K562 (cell line): ENCODE results near the gene FBXO21. TPM values are rescaled to one million over a fixed set of nuclear protein-coding genes. Genes with fewer than 3 reads are reported as not detected.

Experiments
- ATAC-seq: fragments of 200-7000 bp; cut with Tn5 transposase; 3 replicates; pipeline ENCODE4 v1.9.1; 2020; ENCODE audit warnings: moderate library complexity
- BruUV-seq: library from RNA; stranded (reverse); fragments of 400-500 nt; replicated peaks from 2 replicates; lab custom pipeline; 2021; lab: Mats Ljungman, UMichigan
- CTCF ChIA-PET: fragments of 300-600 bp; formaldehyde crosslinking; extraction: SDS; loops from one replicate; lab custom pipeline; 2021; ENCODE audit warnings: low intra/inter-chr PET ratio; lab: Yijun Ruan, JAX
- POLR2A ChIA-PET: fragments of 300-600, 350-650 bp; sonication (Branson Sonifier 250); formaldehyde crosslinking; extraction: SDS; loops from one replicate; lab custom pipeline; 2021; ENCODE audit warnings: antibody characterized with exemption, inconsistent platforms; lab: Yijun Ruan, JAX
- DNase-seq, 4 experiments: peaks; one replicate each; pipeline versions ENCODE4 v3.0.0 to v3.0.0-alpha.2; 2011 to 2018; ENCODE audit warnings: low spot score in 3 of 4, mixed read lengths in 3 of 4; ENCODE audit errors: extremely low read depth in 1 of 4
- FAIRE-seq: peaks from 2 replicates; lab custom pipeline; 2011; peaks lifted over from hg19 to GRCh38; lab: Jason Lieb, UNC
- H2AFZ ChIP-seq: 2 replicates; pipeline ENCODE4 v1.6.0; 2011; ENCODE audit warnings: low read depth, low read length, control low read depth, inconsistent platforms
- H3K27ac ChIP-seq: fragments of 200-600 bp; 3 replicates; pipeline ENCODE4 v1.8.0; 2011; ENCODE audit warnings: low read depth, mild to moderate bottlenecking, control low read depth, inconsistent platforms, low read length, moderate library complexity, mixed read lengths; ENCODE audit errors: extremely low read depth
- H3K27me3 ChIP-seq, 2 experiments: fragments of 300-600 bp in 1 of 2; 2 replicates in 1 of 2; 3 replicates in 1 of 2; pipeline versions ENCODE4 v1.6.0 to v1.8.0; 2011; ENCODE audit warnings: inconsistent platforms in 2 of 2, low read length in 2 of 2, mild to moderate bottlenecking in 1 of 2, mixed read lengths in 1 of 2, moderate library complexity in 1 of 2; ENCODE audit not compliant: control insufficient read depth in 2 of 2, insufficient read depth in 2 of 2
- H3K36me3 ChIP-seq: fragments of 300-600 bp; 3 replicates; pipeline ENCODE4 v1.8.0; 2011; ENCODE audit warnings: mild to moderate bottlenecking, low read length, inconsistent platforms; ENCODE audit not compliant: control insufficient read depth, insufficient read depth
- H3K4me1 ChIP-seq, 2 experiments: fragments of 200-600 bp in 1 of 2; replicated peaks in 1 of 2; 2 replicates in 1 of 2; 3 replicates in 1 of 2; pipeline versions ENCODE4 v1.5.1 to v1.8.0; 2011; ENCODE audit warnings: inconsistent platforms in 2 of 2, low read length in 2 of 2, mild to moderate bottlenecking in 1 of 2, mixed read lengths in 1 of 2, moderate library complexity in 1 of 2; ENCODE audit not compliant: control insufficient read depth in 2 of 2, insufficient read depth in 2 of 2
- H3K4me2 ChIP-seq: 2 replicates; pipeline ENCODE4 v1.6.1; 2011; ENCODE audit warnings: low read length, control low read depth, inconsistent platforms, mixed read lengths; ENCODE audit not compliant: insufficient read depth
- H3K4me3 ChIP-seq: fragments of 200-600 bp; sonication (generic), shearing (Covaris generic); 2 replicates; pipeline ENCODE4 v1.5.1; 2016; ENCODE audit warnings: control low read depth, inconsistent platforms
- H3K79me2 ChIP-seq: fragments of 200-600 bp; 3 replicates; pipeline ENCODE4 v1.8.0; 2011; ENCODE audit warnings: low read length, inconsistent platforms; ENCODE audit not compliant: control insufficient read depth, insufficient read depth
- H3K9ac ChIP-seq, 2 experiments: 2 replicates each; pipeline versions ENCODE4 v1.6.0 to v1.6.1; 2011; ENCODE audit warnings: low read depth in 2 of 2, low read length in 2 of 2, control low read depth in 1 of 2, inconsistent platforms in 1 of 2, mild to moderate bottlenecking in 1 of 2, mixed read lengths in 1 of 2; ENCODE audit not compliant: insufficient read depth in 1 of 2
- H3K9me1 ChIP-seq: one replicate; pipeline ENCODE4 v1.6.0; 2011; ENCODE audit warnings: inconsistent platforms, mild to moderate bottlenecking, low read length, moderate library complexity; ENCODE audit not compliant: control insufficient read depth, insufficient read depth
- H3K9me3 ChIP-seq: replicated peaks from 2 replicates; pipeline ENCODE4 v1.5.1; 2011; ENCODE audit warnings: low read depth, low read length, inconsistent platforms; ENCODE audit not compliant: control insufficient read depth, insufficient read depth
- H4K20me1 ChIP-seq: replicated peaks from 2 replicates; pipeline ENCODE4 v1.6.1; 2011; ENCODE audit warnings: low read length, inconsistent platforms, mixed read lengths; ENCODE audit not compliant: control insufficient read depth, insufficient read depth
- CLOCK ChIP-seq: fragments of 250-450 bp; sonication (Bioruptor Pico); IDR thresholded peaks from 2 replicates; pipeline ENCODE4 v1.4.0; 2020; ENCODE audit warnings: mild to moderate bottlenecking, moderate library complexity, borderline replicate concordance
- CREM ChIP-seq: IDR thresholded peaks from 2 replicates; pipeline ENCODE4 v1.6.1; 2014; ENCODE audit warnings: antibody characterized with exemption, low read depth
- WGBS: fragments of 100-300 bp; shearing (Covaris generic); methylation state at CpG from one replicate; pipeline ENCODE4 v1.1.6; 2016; ENCODE audit warnings: low coverage, mixed read lengths; ENCODE audit not compliant: insufficient coverage; ENCODE audit errors: missing lambda C conversion rate; 5-methylcytosine and 5-hydroxymethylcytosine counted together
- in situ Hi-C: fragments of 300-500 bp; cut with MboI; formaldehyde crosslinking; loops from 4 replicates; pipeline ENCODE4 v1.15.0; 2018; ENCODE audit warnings: inconsistent platforms, mixed read lengths
- intact Hi-C: fragments of 100-400 bp; cut with micrococcal nuclease; formaldehyde crosslinking; loops from 2 replicates; pipeline ENCODE4 v1.14.2; 2022
- polyA plus RNA-seq, 8 experiments: library from polyadenylated mRNA; depleted of rRNA in 4 of 8; stranded (reverse) in 5 of 8; unstranded in 3 of 8; fragments of >200 nt; fragmentation: Nextera tagmentation in 2 of 8; fragmentation: Illumina TruSeq in 1 of 8; extraction: Ambion mirVana in 2 of 8; extraction: Trizol in 1 of 8; gene quantifications; 2 replicates each; pipeline versions ENCODE4 v1.2.1 to v1.2.3, GENCODE V29; 2011 to 2014; ENCODE audit warnings: inconsistent platforms in 1 of 8, missing spikeins in 1 of 8
- total RNA-seq, 7 experiments: library from RNA; depleted of rRNA in 6 of 7; stranded (reverse); fragments of >200 nt in 6 of 7; fragmentation: Illumina TruSeq in 2 of 7; extraction: Trizol in 2 of 7; gene quantifications; 2 replicates each; pipeline versions ENCODE4 v1.2.1 to v1.2.3, GENCODE V29; 2011 to 2021; ENCODE audit warnings: low replicate concordance in 1 of 7

The FBXO21 gene
- total and polyA plus RNA-seq, 9 of the 15 experiments (the other 6 are each of a cell fraction or from before 2014, with no cell fraction given): 3.0 to 50.9 (median 9.1) TPM

GRCh38 chr12:117118838-117119591, 71.3 kb downstream of the FBXO21 start:
- H4K20me1 ChIP-seq: no peaks in the 10 kb centered on the region
- H3K9me3 ChIP-seq: no peaks in the 10 kb centered on the region
- no peaks in the 10 kb centered on the region for H3K27me3 ChIP-seq
- H3K9ac ChIP-seq: peak overlapping the region in 1 of 2 experiments; percentile 23; a peak in 1 of 4 replicates
- H3K4me3 ChIP-seq: no peak overlapping the region
- in situ Hi-C loops (loop anchor here (10.0 kb wide), 1 partner anchor 414 kb away; no protein-coding TSS in a partner anchor), intact Hi-C loops (loop anchor here (1.0 kb wide), 2 partner anchors 94 to 416 kb away; no protein-coding TSS in a partner anchor)
- ChIA-PET POLR2A (interaction anchor here (0.6 kb wide), 3 partner anchors 29 to 354 kb away, joined by 3 to 5 read pairs (median 3); no protein-coding TSS in a partner anchor), CTCF (interaction anchor here (5.2 kb wide), 1 partner anchor 93 kb away, joined by 62 read pairs; no protein-coding TSS in a partner anchor)
- no peaks in the 10 kb centered on the region for H3K79me2 ChIP-seq
- TF ChIP-seq CREM (peak; percentile 20; the same call in 1 of the 2 replicates), CLOCK (no peak)
- ATAC-seq: no peak; the same call in 1 of the 3 replicates
- H3K4me1 ChIP-seq: peaks cover 3 to 4% of the 10 kb centered on the region in 2 experiments; a peak in 4 of 5 replicates
- H3K9me1 ChIP-seq: no peaks in the 10 kb centered on the region
- H3K36me3 ChIP-seq: no peaks in the 10 kb centered on the region
- BruUV-seq: no TSS peak
- 53% methylated on average over 16 of the region's 18 CpGs for WGBS
- H3K4me2 ChIP-seq: peak overlapping the region; percentile 11; the same call in 1 of the 2 replicates
- no peak overlapping the region for H3K27ac ChIP-seq
- peak overlapping the region; percentile 80 for H2AFZ ChIP-seq
- FAIRE-seq: no peak
- no peak for DNase-seq
